ENCODE measurements around the gene ATP8B4.

The ATP8B4 gene

DNA sequence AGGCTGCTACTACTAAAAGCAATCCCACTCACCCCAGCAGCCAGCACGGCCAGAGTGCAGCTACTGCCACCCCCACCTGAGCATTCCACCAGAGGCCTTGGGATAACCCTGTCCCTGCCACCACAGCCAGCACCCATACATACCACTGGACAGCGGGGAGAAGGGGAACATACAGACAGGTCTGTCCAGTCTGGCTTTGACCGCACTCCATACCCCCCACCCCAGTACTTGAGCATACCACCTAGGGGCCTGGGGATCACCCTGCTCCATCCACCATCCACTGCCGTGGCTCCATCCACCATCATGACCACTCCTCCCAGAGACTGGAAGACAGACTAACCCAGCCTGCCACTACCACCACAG, 210.1 kb downstream of the ATP8B4 start:
- DNase-seq (ENCODE audit: insufficient read length, low spot score) = no peak
- no peak for FAIRE-seq
- no peak for TF ChIP-seq PAX5 (IDR thresholded peaks at IDR 0.05; ENCODE audit: insufficient read depth, low read length, severe bottlenecking)
- TF ChIP-seq POU2F2 (IDR thresholded peaks at IDR 0.05; ENCODE audit: low read depth, low read length) = no peak
- no peak for TF ChIP-seq POLR2AphosphoS5 (IDR thresholded peaks at IDR 0.05; ENCODE audit: low read depth, low read length)
- TF ChIP-seq TAF1 (IDR thresholded peaks at IDR 0.05; ENCODE audit: low read depth, low read length) = no peak

- no peak for DNase-seq (ENCODE audit: insufficient read length, low spot score)
- FAIRE-seq = no peak
- TF ChIP-seq POLR2A (IDR thresholded peaks at IDR 0.05; ENCODE audit: low read depth, low read length) (no peak), PAX5 (IDR thresholded peaks at IDR 0.05; ENCODE audit: insufficient read depth, low read length, severe bottlenecking) (no peak), POLR2AphosphoS5 (IDR thresholded peaks at IDR 0.05; ENCODE audit: low read depth, low read length) (no peak), SPI1 (IDR thresholded peaks at IDR 0.05; ENCODE audit: low read depth, low read length) (no peak), POU2F2 (IDR thresholded peaks at IDR 0.05; ENCODE audit: low read depth, low read length) (no peak), TAF1 (IDR thresholded peaks at IDR 0.05; ENCODE audit: low read depth, low read length) (no peak)
Observed at GRCh38 chr15:49908236-49908932, 210.6 kb downstream of the ATP8B4 start.

DNA sequence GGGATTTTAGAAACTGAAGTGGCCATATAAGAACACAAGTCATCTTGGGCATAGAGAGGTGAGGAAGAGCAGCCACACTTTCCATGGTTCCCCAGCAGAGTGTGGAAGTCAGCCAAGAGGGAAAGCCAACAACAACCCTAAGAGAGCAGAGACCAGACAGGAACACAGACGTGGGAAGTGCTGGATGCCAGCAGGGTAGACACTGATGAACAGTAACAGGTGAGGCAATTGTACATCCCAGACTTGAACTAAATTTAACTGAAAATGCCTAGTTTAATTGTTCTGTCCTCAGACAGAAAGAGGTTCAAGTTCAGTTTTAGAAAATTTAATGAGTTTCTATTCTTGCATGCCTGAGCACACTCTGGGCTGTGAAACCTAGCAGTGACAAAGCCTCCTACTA, 212.1 kb downstream of the ATP8B4 start:
- DNase-seq (ENCODE audit: insufficient read length, low spot score) = no peak
- TF ChIP-seq POU2F2 (IDR thresholded peaks at IDR 0.05; ENCODE audit: low read depth, low read length) = no peak
- TF ChIP-seq TAF1 (IDR thresholded peaks at IDR 0.05; ENCODE audit: low read depth, low read length) = no peak
- TF ChIP-seq PAX5 (IDR thresholded peaks at IDR 0.05; ENCODE audit: insufficient read depth, low read length, severe bottlenecking) = no peak
- no peak for TF ChIP-seq POLR2AphosphoS5 (IDR thresholded peaks at IDR 0.05; ENCODE audit: low read depth, low read length)
- TF ChIP-seq SPI1 (IDR thresholded peaks at IDR 0.05; ENCODE audit: low read depth, low read length) = no peak
- TF ChIP-seq POLR2A (IDR thresholded peaks at IDR 0.05; ENCODE audit: low read depth, low read length) = no peak
- FAIRE-seq = no peak

DNA sequence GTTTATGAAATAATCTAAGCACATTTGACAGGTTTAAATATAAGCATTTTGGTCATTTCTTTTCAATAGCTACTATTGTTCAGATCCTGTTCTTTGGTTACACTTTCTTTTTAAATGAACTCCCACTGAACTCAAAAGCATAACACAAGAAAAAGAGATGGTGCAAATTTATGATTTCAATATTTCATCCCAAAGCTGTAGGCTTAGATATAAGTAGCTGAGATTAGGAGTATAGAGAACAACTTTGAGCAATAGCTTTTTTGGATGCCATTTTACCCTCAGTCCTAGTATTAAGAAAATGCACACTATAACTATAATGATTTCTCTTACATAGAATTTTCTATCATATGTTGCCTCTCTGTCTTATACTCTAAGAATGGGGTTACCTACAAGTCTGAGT, 213.8 kb downstream of the ATP8B4 start:
- TF ChIP-seq POLR2AphosphoS5 (IDR thresholded peaks at IDR 0.05; ENCODE audit: low read depth, low read length) (no peak), POU2F2 (IDR thresholded peaks at IDR 0.05; ENCODE audit: low read depth, low read length) (no peak)
- DNase-seq (ENCODE audit: insufficient read length, low spot score) (no peak), FAIRE-seq (no peak)

GRCh38 chr15:49904296-49904695, 214.7 kb downstream of the ATP8B4 start:
- DNase-seq (ENCODE audit: insufficient read length, low spot score) (no peak), FAIRE-seq (no peak)
- no peak for TF ChIP-seq POLR2AphosphoS5 (IDR thresholded peaks at IDR 0.05; ENCODE audit: low read depth, low read length)
- no peak for TF ChIP-seq POLR2A (IDR thresholded peaks at IDR 0.05; ENCODE audit: low read depth, low read length)
- TF ChIP-seq POU2F2 (IDR thresholded peaks at IDR 0.05; ENCODE audit: low read depth, low read length) = no peak
- no peak for TF ChIP-seq TAF1 (IDR thresholded peaks at IDR 0.05; ENCODE audit: low read depth, low read length)

DNA sequence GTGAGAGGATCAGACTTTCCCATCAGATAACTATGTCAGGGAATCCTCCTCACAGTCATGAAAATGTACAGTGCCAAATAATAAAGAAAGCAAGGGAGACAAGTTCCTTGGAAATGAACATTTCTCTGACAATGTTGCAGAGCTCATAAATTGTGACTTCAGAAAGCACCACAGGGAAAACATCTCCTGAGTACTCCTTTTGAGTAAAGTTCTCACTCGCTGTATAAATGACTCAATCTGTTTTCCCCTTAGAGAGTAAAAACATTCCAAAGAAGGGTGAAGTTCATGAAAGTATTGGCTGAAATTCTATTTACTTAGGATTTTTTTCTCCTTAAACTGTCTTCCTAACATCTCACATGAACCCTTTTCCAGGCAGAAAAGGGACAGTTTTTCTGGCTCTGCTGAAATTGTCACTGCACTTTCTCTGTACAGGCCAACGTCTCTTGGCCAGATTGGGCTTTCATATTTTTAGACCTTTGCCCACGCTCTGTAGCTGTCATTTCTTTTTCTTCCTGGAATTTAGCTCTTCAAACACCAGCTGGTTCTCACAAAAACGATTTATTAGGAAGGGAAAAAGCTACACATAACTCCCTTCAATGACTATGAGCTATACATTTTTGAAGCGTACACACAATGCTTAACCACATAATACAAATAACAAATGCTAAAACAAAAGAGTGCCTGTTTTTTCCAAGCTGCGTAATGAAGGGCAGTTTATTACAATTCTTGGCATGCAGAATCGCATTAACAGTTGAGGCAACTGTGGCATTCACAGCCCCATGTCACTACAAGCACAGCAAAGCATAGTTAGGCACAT, 216.1 kb downstream of the ATP8B4 start:
- DNase-seq (ENCODE audit: insufficient read length, low spot score) (no peak), FAIRE-seq (no peak)
- TF ChIP-seq POLR2AphosphoS5 (IDR thresholded peaks at IDR 0.05; ENCODE audit: low read depth, low read length) (no peak), PAX5 (IDR thresholded peaks at IDR 0.05; ENCODE audit: insufficient read depth, low read length, severe bottlenecking) (no peak), SPI1 (IDR thresholded peaks at IDR 0.05; ENCODE audit: low read depth, low read length) (no peak), POU2F2 (IDR thresholded peaks at IDR 0.05; ENCODE audit: low read depth, low read length) (no peak), TAF1 (IDR thresholded peaks at IDR 0.05; ENCODE audit: low read depth, low read length) (no peak), POLR2A (IDR thresholded peaks at IDR 0.05; ENCODE audit: low read depth, low read length) (no peak)

GRCh38 chr15:49901996-49902684, 216.9 kb downstream of the ATP8B4 start:
- TF ChIP-seq POLR2A (IDR thresholded peaks at IDR 0.05; ENCODE audit: low read depth, low read length) = no peak
- TF ChIP-seq POLR2AphosphoS5 (IDR thresholded peaks at IDR 0.05; ENCODE audit: low read depth, low read length) = no peak
- no peak for TF ChIP-seq POU2F2 (IDR thresholded peaks at IDR 0.05; ENCODE audit: low read depth, low read length)
- no peak for TF ChIP-seq TAF1 (IDR thresholded peaks at IDR 0.05; ENCODE audit: low read depth, low read length)
- TF ChIP-seq PAX5 (IDR thresholded peaks at IDR 0.05; ENCODE audit: insufficient read depth, low read length, severe bottlenecking) = no peak
- TF ChIP-seq SPI1 (IDR thresholded peaks at IDR 0.05; ENCODE audit: low read depth, low read length) = no peak
- no peak for FAIRE-seq
- DNase-seq (ENCODE audit: insufficient read length, low spot score) = no peak

DNA sequence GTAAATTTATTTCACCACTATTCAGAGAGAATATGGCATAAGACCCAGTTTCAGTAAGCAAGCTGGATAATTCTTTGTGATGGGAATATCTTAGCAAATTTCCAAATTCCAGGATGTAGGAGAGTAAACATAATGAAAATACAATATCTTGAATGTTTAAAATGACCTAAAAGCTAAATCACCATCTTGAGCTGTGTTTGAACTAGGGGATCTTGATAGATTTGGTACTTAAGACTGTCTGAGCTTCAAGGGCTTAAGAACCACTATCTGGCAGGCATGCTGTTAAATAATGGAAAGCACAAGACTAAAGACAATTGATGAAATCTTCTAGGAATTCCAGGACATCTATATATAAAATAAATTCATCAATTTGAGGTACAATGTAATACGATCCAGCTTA, 217.7 kb downstream of the ATP8B4 start:
- no peak for FAIRE-seq
- no peak for TF ChIP-seq SPI1 (IDR thresholded peaks at IDR 0.05; ENCODE audit: low read depth, low read length)
- no peak for TF ChIP-seq POLR2AphosphoS5 (IDR thresholded peaks at IDR 0.05; ENCODE audit: low read depth, low read length)
- no peak for TF ChIP-seq POLR2A (IDR thresholded peaks at IDR 0.05; ENCODE audit: low read depth, low read length)
- TF ChIP-seq POU2F2 (IDR thresholded peaks at IDR 0.05; ENCODE audit: low read depth, low read length) = no peak
- TF ChIP-seq PAX5 (IDR thresholded peaks at IDR 0.05; ENCODE audit: insufficient read depth, low read length, severe bottlenecking) = no peak
- TF ChIP-seq TAF1 (IDR thresholded peaks at IDR 0.05; ENCODE audit: low read depth, low read length) = no peak
- DNase-seq (ENCODE audit: insufficient read length, low spot score) = no peak

GRCh38 chr15:49900903-49901235, 218.2 kb downstream of the ATP8B4 start:
- no peak for FAIRE-seq
- no peak for DNase-seq (ENCODE audit: insufficient read length, low spot score)
- TF ChIP-seq PAX5 (IDR thresholded peaks at IDR 0.05; ENCODE audit: insufficient read depth, low read length, severe bottlenecking) (no peak), POU2F2 (IDR thresholded peaks at IDR 0.05; ENCODE audit: low read depth, low read length) (no peak), SPI1 (IDR thresholded peaks at IDR 0.05; ENCODE audit: low read depth, low read length) (no peak), POLR2AphosphoS5 (IDR thresholded peaks at IDR 0.05; ENCODE audit: low read depth, low read length) (no peak), POLR2A (IDR thresholded peaks at IDR 0.05; ENCODE audit: low read depth, low read length) (no peak), TAF1 (IDR thresholded peaks at IDR 0.05; ENCODE audit: low read depth, low read length) (no peak)
